Upper lobe of left lung (tissue), 6 donors: ENCODE measurements around the gene PSMG3. TPM values are rescaled to one million over a fixed set of nuclear protein-coding genes. Genes with fewer than 3 reads are reported as not detected.

Experiments used
- ATAC-seq, 2 donors: fragments of 200-7000 bp; cut with Tn5 transposase; one replicate each; pipeline ENCODE4 v1.9.1; 2022; ENCODE audit warnings: mild to moderate bottlenecking in 2 of 2, moderate library complexity in 2 of 2; ENCODE audit not compliant: low FRiP score in 2 of 2
- DNase-seq, 2 donors: peaks; one replicate each; pipeline ENCODE4 v3.0.0-alpha.2; 2019 to 2020
- H3K27ac ChIP-seq, 4 donors: fragments of 200-600 bp; sonication (generic); one replicate each; pipeline ENCODE4 v1.5.1; 2016 to 2019
- H3K27me3 ChIP-seq, 4 donors: fragments of 200-600 bp; sonication (generic); one replicate each; pipeline ENCODE4 v1.5.1; 2017 to 2019
- H3K36me3 ChIP-seq, 4 donors: fragments of 200-600 bp; sonication (generic); one replicate each; pipeline ENCODE4 v1.5.1; 2016 to 2019
- H3K4me1 ChIP-seq, 4 donors: fragments of 200-600 bp; sonication (generic); one replicate each; pipeline ENCODE4 v1.5.1; 2018 to 2019
- H3K4me3 ChIP-seq, 4 donors: fragments of 200-600 bp; sonication (generic); one replicate each; pipeline ENCODE4 v1.5.1; 2017 to 2019; ENCODE audit warnings: mild to moderate bottlenecking in 2 of 4, moderate library complexity in 1 of 4
- H3K9me3 ChIP-seq, 4 donors: fragments of 200-600 bp; sonication (generic); one replicate each; pipeline ENCODE4 v1.5.1; 2018 to 2019
- CTCF ChIP-seq, 6 experiments: fragments of 450-650 bp in 4 of 6; fragments of 200-600 bp in 2 of 6; sonication (generic) in 2 of 6; IDR thresholded peaks; one replicate each; pipeline ENCODE4 v1.5.1; 2016 to 2019; ENCODE audit warnings: antibody characterized with exemption in 6 of 6
- EP300 ChIP-seq, 4 donors: sonication (generic); formaldehyde crosslinking; IDR thresholded peaks; one replicate each; pipeline ENCODE4 v1.5.1; 2017; ENCODE audit warnings: antibody characterized with exemption in 4 of 4, control low read depth in 2 of 4
- POLR2A ChIP-seq, 4 donors: fragments of 450-650 bp; IDR thresholded peaks; one replicate each; pipeline ENCODE4 v1.5.1; 2016 to 2017; ENCODE audit warnings: antibody characterized with exemption in 4 of 4, mild to moderate bottlenecking in 2 of 4
- POLR2AphosphoS5 ChIP-seq, 2 donors: sonication (generic); formaldehyde crosslinking; IDR thresholded peaks; one replicate each; pipeline ENCODE4 v1.5.1; 2017; ENCODE audit warnings: antibody characterized with exemption in 2 of 2
- WGBS, 2 donors: methylation state at CpG; one replicate each; pipeline ENCODE4 v1.1.5; 2017 to 2018; 5-methylcytosine and 5-hydroxymethylcytosine counted together
- total RNA-seq, 6 donors: library from RNA; depleted of rRNA in 4 of 6; stranded (reverse); fragments of >200 nt in 4 of 6; gene quantifications; one replicate each; pipeline versions ENCODE4 v1.1.0 to v1.2.1, GENCODE V29; 2016 to 2021
- donor health status: DM: no; HTN: no; CAD: no; lungs with moderate emphysema.
- donor health status: DM: no; HTN: yes; CAD: no; lungs with severe emphysema.

Gene PSMG3
- total RNA-seq, 6 donors from 2014 or later: 19.0 to 53.1 (median 21.6) TPM

- TF ChIP-seq CTCF (IDR thresholded peaks at IDR 0.05): no peak
- no peak for TF ChIP-seq EP300 (IDR thresholded peaks at IDR 0.05)
- no peak for TF ChIP-seq POLR2A (IDR thresholded peaks at IDR 0.05)
- no peak for TF ChIP-seq POLR2AphosphoS5 (IDR thresholded peaks at IDR 0.05)
- 90 to 96% methylated on average over 13 to 17 of the region's 17 CpGs for WGBS, 2 donors
- H3K4me3 ChIP-seq: no peak overlapping the region
- H3K27me3 ChIP-seq: no peaks in the 10 kb centered on the region
- H3K9me3 ChIP-seq: no peaks in the 10 kb centered on the region
- peaks cover 0 to 9% (median 8%) of the 10 kb centered on the region in 4 donors for H3K4me1 ChIP-seq
- peaks cover 0 to 4% (median 0%) of the 10 kb centered on the region in 4 donors for H3K36me3 ChIP-seq
- no peak overlapping the region for H3K27ac ChIP-seq
- ATAC-seq (no peak), DNase-seq (peak in 1 of 2 donors; percentile 54)
Observed at GRCh38 chr7:1550846-1551155, 19.0 kb downstream of the PSMG3 start.

GRCh38 chr7:1550005-1550845 lies 19.6 kb downstream of the PSMG3 start:
- Histone ChIP-seq H3K36me3 (peaks cover 0 to 4% (median 0%) of the 10 kb centered on the region in 4 donors), H3K27ac (no peak overlapping the region), H3K27me3 (no peaks in the 10 kb centered on the region), H3K4me1 (peaks cover 0 to 6% (median 3%) of the 10 kb centered on the region in 4 donors), H3K9me3 (no peaks in the 10 kb centered on the region), H3K4me3 (no peak overlapping the region)
- ATAC-seq (no peak), DNase-seq (peak in 1 of 2 donors; percentile 76)
- TF ChIP-seq CTCF (IDR thresholded peaks at IDR 0.05) (no peak), EP300 (IDR thresholded peaks at IDR 0.05) (no peak), POLR2AphosphoS5 (IDR thresholded peaks at IDR 0.05) (no peak), POLR2A (IDR thresholded peaks at IDR 0.05) (no peak)
- 88 to 95% methylated on average over 11 to 23 of the region's 42 CpGs for WGBS, 2 donors

- Histone ChIP-seq H3K36me3 (peaks cover 0 to 12% (median 2%) of the 10 kb centered on the region in 4 donors), H3K4me1 (peaks cover 0 to 4% (median 0%) of the 10 kb centered on the region in 4 donors), H3K9me3 (no peaks in the 10 kb centered on the region), H3K27ac (no peak overlapping the region), H3K27me3 (no peaks in the 10 kb centered on the region), H3K4me3 (no peak overlapping the region)
- DNase-seq: peak in 1 of 2 donors; percentile 83
- TF ChIP-seq POLR2A (IDR thresholded peaks at IDR 0.05) (no peak), CTCF (IDR thresholded peaks at IDR 0.05) (no peak), POLR2AphosphoS5 (IDR thresholded peaks at IDR 0.05) (no peak), EP300 (IDR thresholded peaks at IDR 0.05) (no peak)
- WGBS, 2 donors: 87 to 95% methylated on average over 8 to 13 of the region's 27 CpGs
- no peak for ATAC-seq
Observed at GRCh38 chr7:1549357-1550004, 20.4 kb downstream of the PSMG3 start.

- Histone ChIP-seq H3K36me3 (peaks cover 0 to 17% (median 7%) of the 10 kb centered on the region in 4 donors), H3K4me3 (no peak overlapping the region), H3K27me3 (no peaks in the 10 kb centered on the region), H3K9me3 (no peaks in the 10 kb centered on the region), H3K4me1 (peaks cover 0 to 4% (median 0%) of the 10 kb centered on the region in 4 donors), H3K27ac (no peak overlapping the region)
- no peak for DNase-seq
- no peak for ATAC-seq
- TF ChIP-seq CTCF (IDR thresholded peaks at IDR 0.05) (no peak), EP300 (IDR thresholded peaks at IDR 0.05) (no peak), POLR2A (IDR thresholded peaks at IDR 0.05) (no peak), POLR2AphosphoS5 (IDR thresholded peaks at IDR 0.05) (no peak)
- WGBS, 2 donors: 81 to 87% methylated on average over 10 to 12 of the region's 14 CpGs
Observed at GRCh38 chr7:1548944-1549343, 20.9 kb downstream of the PSMG3 start.
